Measurements from ENCODE around the gene ADAMTS14. TPM values are rescaled to one million over a fixed set of nuclear protein-coding genes. Genes with fewer than 3 reads are reported as not detected.

ADAMTS14 gene
- total RNA-seq, 3 donors from 2014 or later: 1.8 to 2.1 (median 2.1) TPM

GRCh38 chr10:70711177-70711576, 38.9 kb downstream of the ADAMTS14 start:
- DNase-seq (no peak), ATAC-seq (no peak)
- no peak for TF ChIP-seq CTCF (IDR thresholded peaks at IDR 0.05)
- intact Hi-C loops (cut with DNase I, micrococcal nuclease): no loop called here
- H3K9me3 ChIP-seq: no peaks in the 10 kb centered on the region
- no peaks in the 10 kb centered on the region for H3K36me3 ChIP-seq (ENCODE audit: low read depth)
- no peaks in the 10 kb centered on the region for H3K4me1 ChIP-seq (ENCODE audit: low read depth)
- no peak overlapping the region for H3K4me3 ChIP-seq

- no peak for TF ChIP-seq CTCF (IDR thresholded peaks at IDR 0.05)
- no peaks in the 10 kb centered on the region for H3K36me3 ChIP-seq (ENCODE audit: low read depth)
- ATAC-seq: no peak
- DNase-seq: no peak
- H3K4me1 ChIP-seq (ENCODE audit: low read depth): no peaks in the 10 kb centered on the region
- intact Hi-C loops (cut with DNase I, micrococcal nuclease): no loop called here
- H3K9me3 ChIP-seq: no peaks in the 10 kb centered on the region
- H3K4me3 ChIP-seq: no peak overlapping the region
Observed at GRCh38 chr10:70711911-70712310, 39.6 kb downstream of the ADAMTS14 start.

GRCh38 chr10:70714245-70714644, 41.9 kb downstream of the ADAMTS14 start:
- intact Hi-C loops (cut with DNase I, micrococcal nuclease): no loop called here
- Histone ChIP-seq H3K4me3 (no peak overlapping the region), H3K4me1 (ENCODE audit: low read depth) (no peaks in the 10 kb centered on the region), H3K36me3 (ENCODE audit: low read depth) (no peaks in the 10 kb centered on the region), H3K9me3 (no peaks in the 10 kb centered on the region)
- no peak for DNase-seq
- no peak for ATAC-seq
- TF ChIP-seq CTCF (IDR thresholded peaks at IDR 0.05): no peak

- Histone ChIP-seq H3K9me3 (no peaks in the 10 kb centered on the region), H3K36me3 (ENCODE audit: low read depth) (no peaks in the 10 kb centered on the region), H3K4me1 (ENCODE audit: low read depth) (no peaks in the 10 kb centered on the region), H3K4me3 (no peak overlapping the region)
- ATAC-seq (no peak), DNase-seq (no peak)
- intact Hi-C loops (cut with DNase I, micrococcal nuclease): no loop called here
- TF ChIP-seq CTCF (IDR thresholded peaks at IDR 0.05): no peak
Observed at GRCh38 chr10:70714951-70715350, 42.6 kb downstream of the ADAMTS14 start.

GRCh38 chr10:70715853-70716795, 43.8 kb downstream of the ADAMTS14 start:
- ATAC-seq (peak; percentile 26), DNase-seq (no peak)
- TF ChIP-seq CTCF (IDR thresholded peaks at IDR 0.05): no peak
- no peak overlapping the region for H3K4me3 ChIP-seq
- intact Hi-C loops (cut with DNase I, micrococcal nuclease): no loop called here
- no peaks in the 10 kb centered on the region for H3K4me1 ChIP-seq (ENCODE audit: low read depth)
- H3K9me3 ChIP-seq: no peaks in the 10 kb centered on the region
- no peaks in the 10 kb centered on the region for H3K36me3 ChIP-seq (ENCODE audit: low read depth)

All from mucosa of descending colon (tissue), 3 donors.